ENCODE measurements around the gene DLG2. TPM values are rescaled to one million over a fixed set of nuclear protein-coding genes. Genes with fewer than 3 reads are reported as not detected.
"Not testable (repeated sequence)": the region's sequence is repeated elsewhere in the genome, so short reads cannot be mapped to it uniquely, and the experiment has no call there.

The DLG2 gene
- total and polyA plus RNA-seq, 4 donors, result 0.30 to 5.5 (median 0.68) TPM

GRCh38 chr11:85656777-85657176 is 29.6 kb upstream of the DLG2 start:
- TF ChIP-seq FOXA2 (IDR thresholded peaks at IDR 0.05) (no peak), REST (IDR thresholded peaks at IDR 0.05) (no peak), CTCF (IDR thresholded peaks at IDR 0.05; ENCODE audit: low read depth, low read length, missing input control) (no peak), NR2F2 (IDR thresholded peaks at IDR 0.05) (no peak), TAF1 (conservative IDR thresholded peaks at IDR 0.05) (no peak), MAX (IDR thresholded peaks at IDR 0.05) (no peak), EGR1 (IDR thresholded peaks at IDR 0.05; ENCODE audit: low read depth in 2 of 2) (no peak), ZBTB33 (IDR thresholded peaks at IDR 0.05) (no peak), YY1 (IDR thresholded peaks at IDR 0.05) (no peak), JUND (IDR thresholded peaks at IDR 0.05) (no peak), FOXA1 (IDR thresholded peaks at IDR 0.05) (no peak), HNF4A (conservative IDR thresholded peaks at IDR 0.05) (no peak)
- Histone ChIP-seq H3K27ac (ENCODE audit: low read depth in 1 of 2, low read length in 2 of 2) (no peak overlapping the region), H3K27me3 (ENCODE audit: control insufficient read depth in 4 of 4, insufficient read depth in 4 of 4, low read length in 3 of 4) (no peaks in the 10 kb centered on the region), H3K9ac (ENCODE audit: low read depth in 1 of 2, low read length in 2 of 2) (no peak overlapping the region), H3K36me3 (ENCODE audit: control insufficient read depth in 4 of 4, insufficient read depth in 3 of 4, low read depth in 1 of 4, low read length in 3 of 4) (peaks cover 1 to 38% (median 15%) of the 10 kb centered on the region in 4 donors), H3K9me3 (ENCODE audit: control insufficient read depth in 4 of 4, low read length in 3 of 4) (no peaks in the 10 kb centered on the region), H3K4me1 (ENCODE audit: control insufficient read depth in 4 of 4, insufficient read depth in 4 of 4, low read length in 3 of 4) (peaks cover 0 to 13% (median 2%) of the 10 kb centered on the region in 4 donors), H3K4me3 (ENCODE audit: low read depth in 1 of 3, low read length in 3 of 3) (no peak overlapping the region)
- 95% methylated on average over 1 of the region's 1 CpG for WGBS
- DNase-seq (ENCODE audit: low spot score), result no peak

DNA sequence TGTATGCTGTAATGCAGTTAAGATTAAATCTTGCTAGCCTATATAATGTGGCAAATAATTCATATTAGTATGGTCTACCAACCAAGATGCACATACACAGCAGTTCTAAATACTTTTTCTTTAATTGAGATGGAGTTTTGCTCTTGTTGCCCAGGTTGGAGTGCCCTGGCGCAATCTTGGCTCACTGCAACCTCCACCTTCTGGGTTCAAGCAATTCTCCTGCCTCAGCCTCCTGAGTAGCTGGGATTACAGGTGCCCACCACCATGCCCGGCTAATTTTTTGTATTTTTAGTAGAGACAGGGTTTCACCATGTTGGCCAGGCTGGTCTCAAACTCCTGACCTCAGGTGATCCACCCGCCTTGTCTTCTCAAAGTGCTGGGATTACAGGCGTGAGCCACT is 27.2 kb upstream of the DLG2 start:
- H3K36me3 ChIP-seq (ENCODE audit: control insufficient read depth in 4 of 4, insufficient read depth in 3 of 4, low read depth in 1 of 4, low read length in 3 of 4), result peaks cover 1 to 32% (median 11%) of the 10 kb centered on the region in 4 donors
- not testable (repeated sequence) for H3K27me3 ChIP-seq (ENCODE audit: control insufficient read depth in 4 of 4, insufficient read depth in 4 of 4, low read length in 3 of 4); H3K9me3 ChIP-seq (ENCODE audit: control insufficient read depth in 4 of 4, low read length in 3 of 4); H3K27ac ChIP-seq (ENCODE audit: low read depth in 1 of 2, low read length in 2 of 2); H3K4me3 ChIP-seq (ENCODE audit: low read depth in 1 of 3, low read length in 3 of 3); H3K4me1 ChIP-seq (ENCODE audit: control insufficient read depth in 4 of 4, insufficient read depth in 4 of 4, low read length in 3 of 4); DNase-seq (ENCODE audit: low spot score); H3K9ac ChIP-seq (ENCODE audit: low read depth in 1 of 2, low read length in 2 of 2)
- WGBS, result 92% methylated on average over 4 of the region's 4 CpGs
